ENCODE results near the gene RBM7.

Gene RBM7

DNA sequence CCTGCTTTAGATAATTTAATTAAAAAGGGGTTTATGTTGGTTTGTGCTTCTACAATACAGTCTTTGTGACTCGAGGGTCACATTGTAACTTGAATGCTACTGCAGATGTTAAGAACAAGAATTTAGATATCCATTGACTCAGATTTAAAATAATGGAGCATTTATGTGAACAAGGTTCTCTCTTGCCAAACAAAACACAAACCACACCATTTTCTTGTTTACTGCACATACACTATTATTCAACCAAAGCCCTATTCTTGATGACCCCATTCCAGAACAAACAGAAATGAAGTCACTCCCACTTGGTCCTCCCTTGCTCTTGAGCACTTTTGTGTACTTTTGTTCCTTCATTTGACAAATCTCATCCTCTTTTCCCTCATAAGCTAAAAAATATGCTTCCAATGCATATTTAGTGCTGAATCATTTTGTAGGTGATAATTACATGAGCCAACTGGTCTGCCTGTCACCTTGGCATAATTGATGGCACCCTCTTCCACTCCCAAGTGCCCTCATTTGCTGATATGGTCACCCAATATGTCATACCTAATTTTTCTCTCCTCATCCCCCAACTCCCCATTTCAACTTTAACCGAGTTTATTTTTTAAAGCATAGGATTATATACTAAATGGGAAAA is 3.0 kb upstream of the RBM7 start:
- Histone ChIP-seq H3K9ac (ENCODE audit: low read length in 2 of 2) (no peak overlapping the region), H3K4me3 (ENCODE audit: low read length in 2 of 2) (no peak overlapping the region), H3K27ac (ENCODE audit: low read length) (no peak overlapping the region), H3K27me3 (ENCODE audit: control insufficient read depth in 1 of 2, insufficient read depth in 2 of 2, low read length in 2 of 2) (no peaks in the 10 kb centered on the region), H3K4me1 (ENCODE audit: control insufficient read depth, insufficient read depth, low read length) (no peaks in the 10 kb centered on the region), H3K9me3 (ENCODE audit: control insufficient read depth in 2 of 2, low read length in 2 of 2) (no peaks in the 10 kb centered on the region), H3K36me3 (ENCODE audit: control insufficient read depth in 2 of 2, insufficient read depth in 2 of 2, low read length in 2 of 2) (no peaks in the 10 kb centered on the region)

GRCh38 chr11:114398303-114398920 is 2.1 kb upstream of the RBM7 start:
- no peaks in the 10 kb centered on the region for H3K36me3 ChIP-seq (ENCODE audit: control insufficient read depth in 2 of 2, insufficient read depth in 2 of 2, low read length in 2 of 2)
- no peaks in the 10 kb centered on the region for H3K9me3 ChIP-seq (ENCODE audit: control insufficient read depth in 2 of 2, low read length in 2 of 2)
- no peaks in the 10 kb centered on the region for H3K4me1 ChIP-seq (ENCODE audit: control insufficient read depth, insufficient read depth, low read length)
- no peaks in the 10 kb centered on the region for H3K27me3 ChIP-seq (ENCODE audit: control insufficient read depth in 1 of 2, insufficient read depth in 2 of 2, low read length in 2 of 2)
- peak overlapping the region in 1 of 2 donors; percentile 99 for H3K9ac ChIP-seq (ENCODE audit: low read length in 2 of 2)
- H3K27ac ChIP-seq (ENCODE audit: low read length): no peak overlapping the region
- H3K4me3 ChIP-seq (ENCODE audit: low read length in 2 of 2): no peak overlapping the region

- Histone ChIP-seq H3K27me3 (ENCODE audit: control insufficient read depth in 1 of 2, insufficient read depth in 2 of 2, low read length in 2 of 2) (no peaks in the 10 kb centered on the region), H3K27ac (ENCODE audit: low read length) (peak overlapping the region; percentile 98), H3K9me3 (ENCODE audit: control insufficient read depth in 2 of 2, low read length in 2 of 2) (no peaks in the 10 kb centered on the region), H3K36me3 (ENCODE audit: control insufficient read depth in 2 of 2, insufficient read depth in 2 of 2, low read length in 2 of 2) (no peaks in the 10 kb centered on the region), H3K4me1 (ENCODE audit: control insufficient read depth, insufficient read depth, low read length) (no peaks in the 10 kb centered on the region), H3K9ac (ENCODE audit: low read length in 2 of 2) (peak overlapping the region; percentile 99), H3K4me3 (ENCODE audit: low read length in 2 of 2) (peak overlapping the region; percentile 88 to 98)
Observed at GRCh38 chr11:114399490-114400215, 813 bp upstream of the RBM7 start.

DNA sequence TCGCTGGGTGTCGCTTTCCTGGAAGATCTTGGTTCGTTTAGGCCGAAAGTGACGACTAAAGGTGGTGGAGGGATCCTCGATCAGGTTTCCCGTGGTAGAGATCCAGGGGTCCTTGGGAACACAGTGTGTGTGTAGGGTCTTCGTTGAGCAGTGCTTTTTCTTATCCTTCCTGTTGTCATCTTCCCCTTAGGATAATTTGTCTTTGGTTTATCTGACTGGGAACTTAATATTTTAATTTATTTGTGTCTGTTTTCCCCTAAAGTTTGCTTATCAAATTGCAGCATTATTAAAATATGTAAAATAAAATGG is 403 bp downstream of the RBM7 start:
- Histone ChIP-seq H3K36me3 (ENCODE audit: control insufficient read depth in 2 of 2, insufficient read depth in 2 of 2, low read length in 2 of 2) (peaks cover under 1 to 2% of the 10 kb centered on the region in 2 donors), H3K4me3 (ENCODE audit: low read length in 2 of 2) (peak overlapping the region; percentile 88 to 98), H3K4me1 (ENCODE audit: control insufficient read depth, insufficient read depth, low read length) (no peaks in the 10 kb centered on the region), H3K9me3 (ENCODE audit: control insufficient read depth in 2 of 2, low read length in 2 of 2) (no peaks in the 10 kb centered on the region), H3K27ac (ENCODE audit: low read length) (peak overlapping the region; percentile 98), H3K9ac (ENCODE audit: low read length in 2 of 2) (peak overlapping the region; percentile 99), H3K27me3 (ENCODE audit: control insufficient read depth in 1 of 2, insufficient read depth in 2 of 2, low read length in 2 of 2) (no peaks in the 10 kb centered on the region)

DNA sequence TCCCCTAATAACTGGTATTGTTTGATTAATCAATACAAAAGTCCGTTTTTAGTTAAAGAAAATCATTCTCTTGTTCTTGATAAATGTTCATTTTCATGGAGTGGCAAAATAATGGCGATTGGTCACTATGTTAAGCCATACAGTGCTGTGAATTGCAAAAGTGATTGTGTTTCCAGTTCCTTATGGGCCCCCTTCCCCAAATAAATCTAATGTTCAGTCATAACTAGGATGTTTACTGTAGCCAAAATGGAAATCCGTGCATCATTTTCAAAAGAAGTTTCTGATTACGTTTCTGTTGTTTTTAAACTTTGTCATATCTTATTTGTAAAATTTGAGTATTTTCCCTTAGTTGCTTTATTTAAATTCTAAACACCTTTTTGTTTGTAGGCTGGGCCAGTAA is 845 bp downstream of the RBM7 start:
- Histone ChIP-seq H3K36me3 (ENCODE audit: control insufficient read depth in 2 of 2, insufficient read depth in 2 of 2, low read length in 2 of 2) (peaks cover 4 to 6% of the 10 kb centered on the region in 2 donors), H3K4me3 (ENCODE audit: low read length in 2 of 2) (peak overlapping the region; percentile 88 to 98), H3K9me3 (ENCODE audit: control insufficient read depth in 2 of 2, low read length in 2 of 2) (no peaks in the 10 kb centered on the region), H3K27me3 (ENCODE audit: control insufficient read depth in 1 of 2, insufficient read depth in 2 of 2, low read length in 2 of 2) (no peaks in the 10 kb centered on the region), H3K27ac (ENCODE audit: low read length) (no peak overlapping the region), H3K4me1 (ENCODE audit: control insufficient read depth, insufficient read depth, low read length) (no peaks in the 10 kb centered on the region), H3K9ac (ENCODE audit: low read length in 2 of 2) (peak overlapping the region; percentile 99)

DNA sequence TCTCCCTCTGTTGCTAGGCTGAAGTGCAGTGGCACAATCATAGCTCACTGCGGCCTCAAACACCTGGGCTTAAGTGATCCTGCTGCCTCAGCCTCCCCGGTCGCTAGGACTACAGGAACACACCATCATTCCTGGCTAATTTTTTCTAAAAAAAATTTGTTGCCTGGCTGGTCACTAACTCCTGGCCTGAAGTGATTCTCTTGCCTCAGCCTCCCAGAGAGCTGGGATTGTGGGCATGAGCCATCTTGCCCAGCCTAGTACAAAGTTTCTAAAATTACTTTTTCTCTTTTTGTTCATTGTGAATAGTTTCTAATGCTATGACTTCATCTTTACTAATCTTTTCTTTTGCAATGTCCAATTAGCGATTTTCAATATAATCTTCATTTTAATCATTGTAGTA is 12.5 kb downstream of the RBM7 start:
- Histone ChIP-seq H3K4me3 (ENCODE audit: low read length in 2 of 2) (no peak overlapping the region), H3K9ac (ENCODE audit: low read length in 2 of 2) (no peak overlapping the region), H3K4me1 (ENCODE audit: control insufficient read depth, insufficient read depth, low read length) (no peaks in the 10 kb centered on the region), H3K27ac (ENCODE audit: low read length) (no peak overlapping the region), H3K9me3 (ENCODE audit: control insufficient read depth in 2 of 2, low read length in 2 of 2) (no peaks in the 10 kb centered on the region), H3K27me3 (ENCODE audit: control insufficient read depth in 1 of 2, insufficient read depth in 2 of 2, low read length in 2 of 2) (no peaks in the 10 kb centered on the region), H3K36me3 (ENCODE audit: control insufficient read depth in 2 of 2, insufficient read depth in 2 of 2, low read length in 2 of 2) (peaks cover 8 to 21% of the 10 kb centered on the region in 2 donors)

DNA sequence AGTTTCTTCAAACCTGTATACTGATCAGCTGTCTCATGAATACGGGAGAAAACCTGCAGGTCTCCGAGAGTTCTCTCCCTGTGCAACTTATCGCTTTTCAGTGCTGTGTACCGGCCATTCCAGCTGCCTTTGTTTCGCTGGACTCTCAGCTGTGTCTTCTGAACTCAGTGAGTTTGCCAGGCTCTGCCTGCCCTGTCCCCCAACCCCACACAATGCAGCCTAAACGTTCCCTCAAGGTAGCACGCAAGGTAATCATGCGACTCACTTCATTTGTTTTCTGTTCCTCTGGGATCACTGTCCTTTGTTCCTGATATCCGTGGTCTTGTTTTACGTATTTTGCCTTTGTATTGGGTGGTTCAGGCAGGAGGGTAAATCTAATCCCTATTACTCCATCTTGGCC is 13.5 kb downstream of the RBM7 start:
- no peaks in the 10 kb centered on the region for H3K9me3 ChIP-seq (ENCODE audit: control insufficient read depth in 2 of 2, low read length in 2 of 2)
- peaks cover 8 to 12% of the 10 kb centered on the region in 2 donors for H3K36me3 ChIP-seq (ENCODE audit: control insufficient read depth in 2 of 2, insufficient read depth in 2 of 2, low read length in 2 of 2)

DNA sequence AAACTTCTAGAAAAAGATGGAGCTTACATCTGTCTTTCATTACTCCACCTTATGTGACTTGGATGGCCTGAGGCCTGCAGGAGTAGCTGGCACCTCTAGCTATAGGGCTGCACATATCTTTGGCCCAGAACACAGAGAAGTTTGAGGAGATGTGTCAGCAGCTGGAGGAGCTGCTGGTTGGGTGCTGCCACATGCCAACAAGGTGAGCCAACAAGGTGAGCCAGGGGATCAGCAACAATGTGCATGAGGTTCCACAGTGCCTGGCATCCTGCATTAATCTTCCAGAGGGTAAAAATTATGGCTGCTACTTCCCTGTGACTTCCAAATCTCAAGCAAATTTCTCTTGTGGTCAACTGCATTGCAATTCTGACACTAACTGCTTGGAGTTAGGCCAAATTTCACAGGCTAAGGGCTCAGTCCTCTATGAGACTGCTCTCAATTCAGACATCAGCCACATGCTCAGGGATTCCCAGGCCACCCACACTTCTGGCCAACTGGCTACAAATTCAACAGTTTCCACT is 16.0 kb downstream of the RBM7 start:
- Histone ChIP-seq H3K9me3 (ENCODE audit: control insufficient read depth in 2 of 2, low read length in 2 of 2) (no peaks in the 10 kb centered on the region), H3K27ac (ENCODE audit: low read length) (no peak overlapping the region), H3K36me3 (ENCODE audit: control insufficient read depth in 2 of 2, insufficient read depth in 2 of 2, low read length in 2 of 2) (peaks cover 0 to 3% of the 10 kb centered on the region in 2 donors), H3K4me1 (ENCODE audit: control insufficient read depth, insufficient read depth, low read length) (no peaks in the 10 kb centered on the region), H3K27me3 (ENCODE audit: control insufficient read depth in 1 of 2, insufficient read depth in 2 of 2, low read length in 2 of 2) (no peaks in the 10 kb centered on the region), H3K9ac (ENCODE audit: low read length in 2 of 2) (no peak overlapping the region), H3K4me3 (ENCODE audit: low read length in 2 of 2) (no peak overlapping the region)

More for the DNA sequence above, 13.5 kb downstream of the RBM7 start:
- no peak overlapping the region for H3K9ac ChIP-seq (ENCODE audit: low read length in 2 of 2)
- H3K27ac ChIP-seq (ENCODE audit: low read length): no peak overlapping the region
- no peaks in the 10 kb centered on the region for H3K4me1 ChIP-seq (ENCODE audit: control insufficient read depth, insufficient read depth, low read length)
- H3K4me3 ChIP-seq (ENCODE audit: low read length in 2 of 2): no peak overlapping the region
- no peaks in the 10 kb centered on the region for H3K27me3 ChIP-seq (ENCODE audit: control insufficient read depth in 1 of 2, insufficient read depth in 2 of 2, low read length in 2 of 2)

DNA sequence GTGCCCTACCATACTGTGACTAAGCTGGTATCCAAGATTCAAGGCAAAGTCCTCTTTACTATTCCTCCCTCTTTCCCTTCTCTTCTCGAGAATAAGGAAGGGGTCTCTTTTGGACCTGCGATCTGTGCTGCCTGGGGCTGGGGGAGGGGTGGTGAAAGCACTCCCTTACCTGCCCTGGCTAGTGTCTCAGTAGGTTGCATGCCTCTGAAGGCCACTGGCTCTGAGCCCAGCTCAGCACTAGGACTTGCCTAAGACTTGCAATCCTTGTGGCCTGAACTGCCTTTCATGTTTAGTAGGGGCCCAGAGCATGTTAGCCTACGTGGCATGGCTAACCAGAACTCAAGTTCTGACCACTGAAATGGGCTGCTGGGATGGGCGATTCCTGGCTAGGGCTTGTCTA is 25.8 kb downstream of the RBM7 start:
- no peaks in the 10 kb centered on the region for H3K9me3 ChIP-seq (ENCODE audit: control insufficient read depth in 2 of 2, low read length in 2 of 2)
- H3K27me3 ChIP-seq (ENCODE audit: control insufficient read depth in 1 of 2, insufficient read depth in 2 of 2, low read length in 2 of 2): no peaks in the 10 kb centered on the region
- H3K4me1 ChIP-seq (ENCODE audit: control insufficient read depth, insufficient read depth, low read length): no peaks in the 10 kb centered on the region
- H3K9ac ChIP-seq (ENCODE audit: low read length in 2 of 2): no peak overlapping the region
- H3K36me3 ChIP-seq (ENCODE audit: control insufficient read depth in 2 of 2, insufficient read depth in 2 of 2, low read length in 2 of 2): no peaks in the 10 kb centered on the region
- no peak overlapping the region for H3K27ac ChIP-seq (ENCODE audit: low read length)
- H3K4me3 ChIP-seq (ENCODE audit: low read length in 2 of 2): no peak overlapping the region

DNA sequence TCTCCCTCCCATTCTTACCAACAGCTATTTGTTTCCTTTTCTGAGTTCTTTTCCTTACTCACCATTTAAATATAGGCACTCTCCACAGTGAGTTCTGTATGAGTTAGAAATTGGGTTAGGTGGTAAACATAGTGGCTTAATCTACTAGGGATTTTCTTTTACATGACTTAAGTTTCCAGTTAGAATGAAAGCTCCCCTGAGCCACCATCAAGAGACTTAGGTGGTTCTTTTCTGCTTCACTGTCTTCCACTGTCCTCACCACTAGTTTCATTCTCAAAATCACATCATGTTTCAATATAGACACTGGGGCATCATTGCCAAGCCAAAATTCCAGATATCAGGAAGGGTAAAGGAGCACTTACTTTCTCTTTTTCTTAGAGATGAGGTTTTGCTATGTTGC is 29.8 kb downstream of the RBM7 start:
- no peaks in the 10 kb centered on the region for H3K27me3 ChIP-seq (ENCODE audit: control insufficient read depth in 1 of 2, insufficient read depth in 2 of 2, low read length in 2 of 2)
- H3K27ac ChIP-seq (ENCODE audit: low read length): no peak overlapping the region
- H3K9me3 ChIP-seq (ENCODE audit: control insufficient read depth in 2 of 2, low read length in 2 of 2): no peaks in the 10 kb centered on the region
- no peak overlapping the region for H3K9ac ChIP-seq (ENCODE audit: low read length in 2 of 2)
- no peaks in the 10 kb centered on the region for H3K4me1 ChIP-seq (ENCODE audit: control insufficient read depth, insufficient read depth, low read length)
- no peak overlapping the region for H3K4me3 ChIP-seq (ENCODE audit: low read length in 2 of 2)
- H3K36me3 ChIP-seq (ENCODE audit: control insufficient read depth in 2 of 2, insufficient read depth in 2 of 2, low read length in 2 of 2): no peaks in the 10 kb centered on the region

DNA sequence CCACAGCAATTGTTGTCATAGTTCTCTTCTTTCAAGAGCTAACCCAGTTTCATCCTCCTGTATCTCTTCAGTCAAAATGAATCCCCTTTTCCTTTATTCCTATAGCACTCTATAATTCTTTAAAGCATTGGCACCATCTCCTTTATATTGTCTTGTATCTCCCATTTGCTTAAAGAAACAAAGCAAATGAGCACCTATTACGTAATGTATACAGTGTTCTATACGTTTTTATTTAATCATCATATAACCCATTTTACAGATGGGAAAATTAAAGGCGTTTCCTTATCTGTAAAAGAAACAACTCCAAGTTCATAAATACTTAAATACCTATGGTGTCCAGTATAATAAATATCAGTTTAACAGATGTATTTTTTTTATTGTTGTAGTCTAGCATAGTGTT is 32.4 kb downstream of the RBM7 start:
- no peak overlapping the region for H3K27ac ChIP-seq (ENCODE audit: low read length)

More for the DNA sequence above, 32.4 kb downstream of the RBM7 start:
- H3K9ac ChIP-seq (ENCODE audit: low read length in 2 of 2): no peak overlapping the region
- H3K4me3 ChIP-seq (ENCODE audit: low read length in 2 of 2): no peak overlapping the region
- no peaks in the 10 kb centered on the region for H3K27me3 ChIP-seq (ENCODE audit: control insufficient read depth in 1 of 2, insufficient read depth in 2 of 2, low read length in 2 of 2)
- no peaks in the 10 kb centered on the region for H3K36me3 ChIP-seq (ENCODE audit: control insufficient read depth in 2 of 2, insufficient read depth in 2 of 2, low read length in 2 of 2)
- H3K4me1 ChIP-seq (ENCODE audit: control insufficient read depth, insufficient read depth, low read length): no peaks in the 10 kb centered on the region
- H3K9me3 ChIP-seq (ENCODE audit: control insufficient read depth in 2 of 2, low read length in 2 of 2): no peaks in the 10 kb centered on the region
